ENCODE data around the gene SLC9A9.
"Not testable (repeated sequence)": the region's sequence is repeated elsewhere in the genome, so short reads cannot be mapped to it uniquely, and the experiment has no call there.

Gene SLC9A9

DNA sequence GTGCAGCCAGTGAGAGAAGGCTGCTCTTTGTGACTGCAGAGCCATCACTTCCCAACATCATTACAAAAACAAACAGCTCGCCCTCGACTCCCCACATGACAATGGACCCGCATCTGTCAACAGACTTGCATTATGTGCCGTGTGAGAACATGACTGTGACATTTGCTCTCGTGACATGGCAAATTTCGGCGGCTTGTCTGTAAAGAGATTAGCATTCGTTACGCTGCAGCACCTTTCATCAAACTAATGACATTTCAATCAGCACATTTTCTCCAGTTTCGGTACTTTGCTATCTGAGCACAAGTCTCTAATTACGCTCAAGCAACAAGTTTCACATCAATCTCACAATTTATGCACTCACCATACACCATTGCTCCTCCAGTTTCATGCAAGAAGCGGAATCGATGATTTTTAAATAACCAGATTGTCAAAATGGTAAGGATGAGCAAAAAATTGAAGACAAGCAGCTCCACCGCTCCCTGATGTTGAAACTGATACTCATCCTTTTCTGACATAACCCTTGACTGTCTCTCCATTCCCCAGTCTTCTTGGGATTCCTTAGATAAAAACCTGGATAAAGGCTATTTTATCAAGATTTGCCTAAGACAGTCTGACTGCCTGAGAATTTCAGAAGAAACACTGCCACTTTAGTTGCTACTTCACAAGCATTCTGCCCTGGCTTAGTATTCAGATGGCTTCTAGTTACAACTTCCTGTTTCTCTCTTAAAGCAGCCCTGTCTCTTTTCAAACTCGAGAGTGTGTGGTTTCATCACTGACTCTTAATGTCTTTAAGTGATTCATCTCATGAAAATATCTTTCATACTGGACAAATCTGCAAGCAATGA lies at the start of gene SLC9A9:
SLC9A9 (minus strand) TSS at position 682 of the 845 bp plus-strand sequence; CDS start at position 536, 146 bp downstream.
- no peak for DNase-seq

GRCh38 chr3:143897576-143898295 lies 49.5 kb upstream of the SLC9A9 start:
- no peak for DNase-seq

DNA sequence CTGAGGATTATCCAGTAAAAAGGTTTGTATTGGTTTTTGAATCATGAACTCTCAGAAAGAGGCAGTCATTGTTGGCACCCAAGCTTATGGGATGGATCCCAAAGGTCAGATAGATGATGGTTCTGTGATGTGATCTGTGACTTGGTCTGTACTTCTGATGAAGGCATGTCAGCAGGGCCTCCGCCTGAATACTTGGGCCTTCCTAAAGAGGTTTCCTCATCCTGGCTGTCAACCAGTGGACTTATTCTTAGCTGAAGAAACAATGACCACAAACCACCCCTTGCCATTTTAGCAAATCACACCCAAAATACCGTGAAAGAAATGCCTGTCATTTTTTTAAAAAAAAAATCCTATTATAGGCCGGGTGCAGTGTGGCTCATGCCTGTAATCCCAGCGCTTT lies 48.2 kb upstream of the SLC9A9 start:
- DNase-seq: no peak

GRCh38 chr3:143895805-143896204 lies 47.5 kb upstream of the SLC9A9 start:
- DNase-seq: no peak

DNA sequence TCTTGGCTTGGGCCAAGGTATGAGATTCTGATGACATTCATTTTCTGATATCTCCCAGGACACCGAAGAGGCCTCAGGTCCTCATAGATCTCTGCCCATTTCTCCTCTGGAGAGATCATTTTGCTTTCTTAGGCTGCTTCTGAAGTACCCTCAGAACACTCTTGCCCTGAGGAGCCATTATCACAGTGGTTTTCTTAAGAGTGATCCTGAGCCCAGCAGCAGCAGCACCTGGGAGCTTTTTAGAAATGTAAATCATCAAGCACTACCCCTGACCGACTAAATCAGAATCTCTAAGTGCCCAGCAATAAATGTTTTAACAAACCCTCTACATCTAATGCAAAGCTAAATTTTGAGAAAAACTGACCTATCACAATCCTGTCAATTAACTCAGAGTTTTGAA lies 40.6 kb upstream of the SLC9A9 start:
- DNase-seq: no peak

DNA sequence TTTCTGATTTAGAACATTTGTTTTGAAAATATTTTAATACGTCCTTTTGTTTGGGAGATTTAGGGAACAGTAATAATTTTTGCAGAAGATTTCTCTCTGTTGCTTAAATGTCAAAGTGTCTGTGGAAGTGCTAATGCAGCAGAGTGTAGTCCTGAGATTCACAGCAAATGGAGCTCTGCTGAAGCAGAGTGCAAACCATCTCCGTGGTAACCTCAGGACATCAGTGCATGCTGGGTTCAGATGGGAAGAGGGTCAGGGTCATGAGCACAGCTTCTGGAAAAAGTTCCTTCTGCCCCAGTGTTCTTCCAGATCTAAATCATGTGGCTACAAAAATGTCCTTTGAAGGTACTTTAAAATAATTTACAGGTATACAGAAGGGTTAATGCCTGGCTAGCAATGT lies 39.9 kb upstream of the SLC9A9 start:
- no peak for DNase-seq

DNA sequence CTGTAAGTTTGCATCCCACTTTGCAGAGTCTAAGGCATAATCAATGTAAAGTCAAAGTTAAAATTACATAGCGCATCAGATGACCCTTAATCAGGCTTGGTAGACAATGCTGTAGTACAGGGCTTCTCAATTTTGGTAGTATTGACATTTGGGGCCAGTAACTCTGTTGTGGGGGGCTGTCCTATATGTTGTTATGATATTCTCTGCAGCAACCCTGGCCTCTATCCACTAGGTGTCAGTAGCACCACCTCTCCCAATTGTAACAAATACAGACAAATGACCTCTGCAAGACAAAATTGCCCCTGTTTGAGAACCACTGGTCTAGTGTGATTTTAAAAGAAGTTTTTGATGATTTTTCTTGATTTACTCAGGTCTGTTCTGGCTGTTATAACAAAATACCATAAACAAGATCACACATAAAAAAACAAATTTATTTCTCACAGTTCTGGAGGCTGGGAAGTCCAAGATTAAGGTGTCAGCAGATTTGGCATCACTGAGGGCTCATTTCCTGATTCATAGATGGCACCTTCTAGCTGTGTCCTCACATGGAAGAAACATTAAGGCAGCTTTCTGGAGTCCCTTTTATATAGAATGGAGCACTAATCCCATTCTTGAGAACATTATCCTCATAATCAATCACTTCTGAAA lies 37.6 kb upstream of the SLC9A9 start:
- DNase-seq: no peak

DNA sequence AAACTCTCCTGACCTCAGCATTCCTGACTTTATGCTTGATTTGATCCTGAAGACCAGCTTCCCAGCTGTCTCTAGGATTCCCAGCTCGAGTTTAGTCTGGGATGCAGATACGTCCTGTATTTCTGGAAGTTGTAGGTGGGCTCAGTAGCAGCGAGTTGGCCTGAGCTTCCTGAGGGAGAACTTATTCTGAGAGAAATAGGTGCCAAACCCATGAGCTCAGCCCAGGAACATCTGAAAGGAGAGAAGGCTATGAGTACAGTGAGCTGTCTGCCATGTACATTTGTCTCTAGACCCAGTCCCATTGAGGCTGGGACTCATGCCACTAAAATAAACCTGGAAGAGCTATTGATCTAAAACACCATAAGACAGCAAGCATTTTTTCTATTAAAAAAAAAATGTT lies 36.6 kb upstream of the SLC9A9 start:
- no peak for DNase-seq

- no peak for DNase-seq
Measured at GRCh38 chr3:143883151-143883550, 34.9 kb upstream of the SLC9A9 start.

GRCh38 chr3:143881095-143881494 lies 32.8 kb upstream of the SLC9A9 start:
- no peak for DNase-seq

GRCh38 chr3:143875546-143875945 lies 27.3 kb upstream of the SLC9A9 start:
- no peak for DNase-seq

DNA sequence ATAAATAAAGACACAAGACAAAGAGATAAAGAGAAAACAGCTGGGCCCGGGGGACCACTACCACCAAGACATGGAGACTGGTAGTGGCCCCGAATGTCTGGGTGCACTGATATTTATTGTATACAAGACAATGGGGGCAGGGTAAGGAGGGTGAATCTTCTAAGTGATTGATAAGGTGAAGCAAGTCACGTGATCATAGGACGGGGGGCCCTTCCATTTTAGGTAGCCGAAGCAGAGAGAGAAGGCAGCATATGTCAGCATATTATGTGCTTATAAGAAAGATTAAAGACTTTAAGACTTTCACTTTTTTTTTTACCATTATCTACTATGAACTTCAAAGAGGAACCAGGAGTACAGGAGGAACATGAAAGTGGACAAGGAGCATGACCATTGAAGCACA lies 25.3 kb upstream of the SLC9A9 start:
- DNase-seq: not testable (repeated sequence)

GRCh38 chr3:143865302-143865701 lies 17.0 kb upstream of the SLC9A9 start:
- no peak for DNase-seq

- DNase-seq: no peak
Measured at GRCh38 chr3:143859465-143860203, 11.4 kb upstream of the SLC9A9 start.

DNA sequence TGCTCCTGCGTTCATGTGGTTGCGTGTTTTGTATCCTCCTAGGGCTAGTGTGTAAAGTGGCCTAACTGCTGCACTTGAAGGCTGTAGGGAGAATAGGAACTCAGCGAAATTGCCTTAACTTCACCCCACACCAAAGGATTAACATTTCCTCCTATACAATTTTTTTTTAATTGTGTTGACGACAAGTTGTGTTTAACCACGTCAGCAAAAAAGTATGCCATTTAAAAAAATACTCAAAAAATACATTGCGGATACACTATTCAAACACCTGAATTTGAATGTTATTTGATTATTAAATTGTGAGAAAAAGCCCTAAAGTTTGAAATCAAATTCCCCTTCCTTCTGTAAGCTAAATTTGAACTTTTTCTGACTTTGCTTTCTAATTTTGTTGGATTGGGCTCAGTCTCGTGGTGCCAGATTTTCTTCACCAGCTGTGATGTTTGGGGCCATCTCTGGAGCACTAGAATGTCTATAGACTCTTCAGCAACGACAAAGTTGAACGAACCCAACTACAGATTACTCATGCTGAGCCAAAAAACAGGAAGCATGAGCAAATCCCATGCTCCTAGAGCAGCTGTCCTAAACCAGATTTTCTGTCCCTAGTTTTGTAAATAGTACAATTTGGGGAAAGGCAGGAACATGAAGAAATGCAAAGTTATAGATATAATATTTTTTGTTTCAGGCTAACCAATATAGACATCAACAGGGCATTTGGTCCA lies 8.1 kb upstream of the SLC9A9 start:
- no peak for DNase-seq

DNA sequence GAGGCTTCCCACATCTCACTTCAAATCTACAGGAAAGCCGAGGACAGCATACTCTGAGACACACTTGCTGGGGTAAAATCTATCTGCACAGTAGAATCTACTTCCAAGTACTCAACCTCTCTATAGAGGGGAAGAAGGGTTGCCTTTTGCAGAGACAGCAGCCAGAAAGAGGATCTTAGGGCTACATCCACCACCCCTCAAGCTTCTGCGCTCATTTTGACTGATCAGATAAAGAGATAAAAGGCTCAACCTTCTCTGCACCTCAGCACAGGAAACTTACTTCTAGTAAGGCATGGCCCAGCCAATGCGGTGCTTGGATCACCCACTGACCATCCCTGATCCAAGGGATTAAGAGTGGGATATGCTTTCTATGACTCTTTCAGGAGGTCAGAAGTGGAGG lies 6.9 kb upstream of the SLC9A9 start:
- no peak for DNase-seq

- DNase-seq: no peak
Measured at GRCh38 chr3:143851331-143852017, 3.2 kb upstream of the SLC9A9 start.

DNA sequence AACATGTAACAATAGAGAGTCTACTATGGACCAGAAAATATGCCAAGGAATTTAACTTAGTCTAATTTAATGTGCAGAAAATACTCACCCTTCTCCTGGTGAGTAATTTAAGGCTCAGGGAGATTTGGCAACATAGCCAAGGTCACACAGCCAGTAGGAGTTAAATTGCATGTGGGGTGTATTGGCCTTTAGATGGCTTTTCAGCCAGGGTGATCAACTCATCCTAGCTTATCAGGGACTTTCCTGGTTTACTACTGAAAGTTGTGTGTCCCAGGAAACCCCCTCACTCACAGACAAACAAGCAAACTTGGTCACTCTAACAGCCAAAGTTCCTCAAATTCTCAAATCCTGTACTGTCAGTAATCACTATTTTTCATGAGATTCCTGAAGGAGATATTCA lies 2.6 kb upstream of the SLC9A9 start:
- no peak for DNase-seq

- no peak for DNase-seq
Measured at GRCh38 chr3:143849854-143850549, 1.7 kb upstream of the SLC9A9 start.

- no peak for DNase-seq
Measured at GRCh38 chr3:143848704-143849103, 436 bp upstream of the SLC9A9 start.

DNA sequence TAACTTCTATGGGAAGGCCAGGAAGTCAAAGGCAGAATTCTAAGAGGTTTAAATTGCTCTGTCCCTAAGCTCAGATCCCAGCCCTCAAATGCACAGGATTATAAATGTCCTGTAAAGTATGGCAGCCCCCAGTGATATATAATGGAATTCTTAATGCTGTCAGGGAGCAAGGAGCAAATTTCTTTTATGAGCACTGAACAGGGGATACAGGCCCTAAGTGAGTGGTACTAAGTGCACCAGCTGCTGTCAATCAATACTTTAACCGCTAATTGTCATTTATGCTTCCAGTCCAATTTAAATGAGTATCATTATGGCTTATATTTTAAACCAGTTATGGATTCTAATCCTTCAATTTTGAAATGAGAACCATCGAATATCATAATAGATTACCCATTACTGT lies 4.7 kb downstream of the SLC9A9 start:
- DNase-seq: no peak

All from activated CD8-positive, alpha-beta memory T cell treated with anti-CD3 and anti-CD28 coated beads, Interleukin-2, amount 50 U/mL, for 4 hours (primary cell).